Smooth muscle cell (in vitro differentiated cells): ENCODE measurements around the gene PRKCZ. TPM values are rescaled to one million over a fixed set of nuclear protein-coding genes. Genes with fewer than 3 reads are reported as not detected.

Source experiments
- DNase-seq: peaks from one replicate; lab custom pipeline; 2025; ENCODE audit not compliant: unreplicated experiment; lab: John Stamatoyannopoulos, UW
- H2AFZ ChIP-seq: fragments of 200-600 bp; sonication (generic); 2 replicates; pipeline ENCODE4 v1.6.0; 2016; ENCODE audit warnings: antibody characterized with exemption, low read depth, mild to moderate bottlenecking
- H3F3A ChIP-seq: fragments of 200-600 bp; sonication (generic); 2 replicates; pipeline ENCODE4 v1.6.0; 2017; ENCODE audit warnings: antibody characterized with exemption, low read depth
- H3K27ac ChIP-seq: fragments of 200-600 bp; sonication (generic); 2 replicates; pipeline ENCODE4 v1.5.1; 2016; ENCODE audit warnings: low read depth, mild to moderate bottlenecking
- H3K27me3 ChIP-seq: fragments of 200-600 bp; sonication (generic); 2 replicates; pipeline ENCODE4 v1.6.1; 2016; ENCODE audit warnings: low read depth, mild to moderate bottlenecking
- H3K36me3 ChIP-seq: fragments of 200-600 bp; sonication (generic); 2 replicates; pipeline ENCODE4 v1.5.1; 2016; ENCODE audit warnings: low read depth
- H3K4me1 ChIP-seq: fragments of 200-600 bp; sonication (generic); 2 replicates; pipeline ENCODE4 v1.5.1; 2016; ENCODE audit warnings: low read depth
- H3K4me2 ChIP-seq: fragments of 200-600 bp; sonication (generic); 2 replicates; pipeline ENCODE4 v1.6.0; 2016; ENCODE audit warnings: mild to moderate bottlenecking
- H3K4me3 ChIP-seq: fragments of 200-600 bp; sonication (generic); 2 replicates; pipeline ENCODE4 v1.5.1; 2016; ENCODE audit warnings: mild to moderate bottlenecking
- H3K79me2 ChIP-seq: fragments of 200-600 bp; sonication (generic); 2 replicates; pipeline ENCODE4 v1.6.0; 2016; ENCODE audit warnings: low read depth, mild to moderate bottlenecking
- H3K9ac ChIP-seq: fragments of 200-600 bp; sonication (generic); 2 replicates; pipeline ENCODE4 v1.6.0; 2016; ENCODE audit warnings: low read depth
- H3K9me3 ChIP-seq: fragments of 200-600 bp; sonication (generic); replicated peaks from 2 replicates; pipeline ENCODE4 v1.5.1; 2016; ENCODE audit warnings: low read depth
- H4K20me1 ChIP-seq: fragments of 200-600 bp; sonication (generic); 2 replicates; pipeline ENCODE4 v1.6.0; 2016; ENCODE audit warnings: low read depth
- CTCF ChIP-seq: fragments of 200-600 bp; sonication (generic); IDR thresholded peaks from 2 replicates; pipeline ENCODE4 v1.5.1; 2017; ENCODE audit warnings: borderline replicate concordance, mild to moderate bottlenecking, antibody characterized with exemption; ENCODE audit not compliant: insufficient read depth, poor library complexity, severe bottlenecking
- WGBS: methylation state at CpG from one replicate; pipeline ENCODE4 v1.1.7; 2016; ENCODE audit warnings: low lambda C conversion rate; 5-methylcytosine and 5-hydroxymethylcytosine counted together
- polyA plus RNA-seq: library from polyadenylated mRNA; unstranded; fragments of >200 nt; fragmentation: Nextera tagmentation; extraction: Ambion mirVana; gene quantifications from 2 replicates; pipeline ENCODE4 v1.2.1, GENCODE V29; 2016
- total RNA-seq: library from RNA; depleted of rRNA; stranded (reverse); fragments of >200 nt; gene quantifications from 2 replicates; pipeline ENCODE4 v1.2.3, GENCODE V29; 2014

Gene PRKCZ
- total and polyA plus RNA-seq, 2 experiments from 2014 or later: 5.8 to 10.3 TPM

GRCh38 chr1:2180297-2181245, 130.4 kb downstream of the PRKCZ start:
- H2AFZ ChIP-seq: no peak overlapping the region

GRCh38 chr1:2181271-2181670, 131.1 kb downstream of the PRKCZ start:
- Histone ChIP-seq H3K36me3 (no peaks in the 10 kb centered on the region), H2AFZ (no peak overlapping the region), H3K4me2 (no peak overlapping the region), H3F3A (no peaks in the 10 kb centered on the region), H3K9me3 (no peaks in the 10 kb centered on the region), H3K79me2 (no peaks in the 10 kb centered on the region), H4K20me1 (no peaks in the 10 kb centered on the region), H3K4me1 (no peaks in the 10 kb centered on the region), H3K27me3 (no peaks in the 10 kb centered on the region), H3K27ac (no peak overlapping the region), H3K9ac (no peak overlapping the region), H3K4me3 (no peak overlapping the region)
- DNase-seq: no peak
- TF ChIP-seq CTCF: no peak
- 97% methylated on average over 14 of the region's 14 CpGs for WGBS

More at GRCh38 chr1:2180297-2181245, 130.4 kb downstream of the PRKCZ start:
- Histone ChIP-seq H3K36me3 (no peaks in the 10 kb centered on the region), H3K4me1 (no peaks in the 10 kb centered on the region), H3F3A (no peaks in the 10 kb centered on the region), H3K27ac (no peak overlapping the region), H4K20me1 (no peaks in the 10 kb centered on the region), H3K79me2 (no peaks in the 10 kb centered on the region), H3K27me3 (no peaks in the 10 kb centered on the region), H3K4me2 (no peak overlapping the region), H3K9me3 (no peaks in the 10 kb centered on the region), H3K9ac (no peak overlapping the region), H3K4me3 (no peak overlapping the region)
- WGBS: 92% methylated on average over 53 of the region's 58 CpGs
- no peak for DNase-seq
- TF ChIP-seq CTCF: no peak

GRCh38 chr1:2181752-2182151, 131.5 kb downstream of the PRKCZ start:
- no peaks in the 10 kb centered on the region for H3K9me3 ChIP-seq
- TF ChIP-seq CTCF: no peak
- no peaks in the 10 kb centered on the region for H4K20me1 ChIP-seq
- no peaks in the 10 kb centered on the region for H3K79me2 ChIP-seq
- no peak overlapping the region for H3K4me3 ChIP-seq
- H3K9ac ChIP-seq: no peak overlapping the region
- no peaks in the 10 kb centered on the region for H3K27me3 ChIP-seq
- H2AFZ ChIP-seq: no peak overlapping the region
- no peaks in the 10 kb centered on the region for H3F3A ChIP-seq
- no peak for DNase-seq
- WGBS: 96% methylated on average over 11 of the region's 11 CpGs
- H3K4me1 ChIP-seq: no peaks in the 10 kb centered on the region
- H3K27ac ChIP-seq: no peak overlapping the region
- no peak overlapping the region for H3K4me2 ChIP-seq
- H3K36me3 ChIP-seq: no peaks in the 10 kb centered on the region
